CD4-positive, alpha-beta T cell (primary cell): ENCODE data around the gene AAK1. TPM values are rescaled to one million over a fixed set of nuclear protein-coding genes. Genes with fewer than 3 reads are reported as not detected.
"Not testable (repeated sequence)": the region's sequence is repeated elsewhere in the genome, so short reads cannot be mapped to it uniquely, and the experiment has no call there.

Experiments
- ATAC-seq: fragments of 200-7000 bp; cut with Tn5 transposase; one replicate; pipeline ENCODE4 v1.10.0; 2022; ENCODE audit warnings: mild to moderate bottlenecking; ENCODE audit not compliant: poor library complexity
- CTCF ChIA-PET: fragments of 350-600 bp; sonication (Branson Sonifier 250); formaldehyde crosslinking; loops from one replicate; lab custom pipeline; 2021; ENCODE audit warnings: antibody characterized with exemption, inconsistent platforms; lab: Charles Lee
- POLR2A ChIA-PET: fragments of 350-600 bp; sonication (Branson Sonifier 250); formaldehyde crosslinking; loops from one replicate; lab custom pipeline; 2021; ENCODE audit warnings: antibody characterized with exemption, inconsistent platforms; lab: Charles Lee
- DNase-seq, 14 experiments: peaks; one replicate each; pipeline ENCODE4 v3.0.0-alpha.2; 2013 to 2020; ENCODE audit warnings: mixed read lengths in 2 of 14
- H3K27ac ChIP-seq, 2 donors: one replicate each; pipeline versions ENCODE4 v1.5.1 to v1.7.0; 2013; ENCODE audit warnings: low read length in 2 of 2, low read depth in 1 of 2, mild to moderate bottlenecking in 1 of 2
- H3K27me3 ChIP-seq, 2 experiments: 1 replicate in 1 of 2; 2 replicates in 1 of 2; pipeline versions ENCODE4 v1.6.1 to v1.7.0; 2013; ENCODE audit warnings: low read length in 2 of 2, control low read depth in 1 of 2, mild to moderate bottlenecking in 1 of 2, moderate library complexity in 1 of 2; ENCODE audit not compliant: insufficient read depth in 2 of 2, control insufficient read depth in 1 of 2
- H3K36me3 ChIP-seq: one replicate; pipeline ENCODE4 v1.6.1; 2013; ENCODE audit warnings: low read length, control low read depth; ENCODE audit not compliant: insufficient read depth
- H3K4me1 ChIP-seq: one replicate; pipeline ENCODE4 v1.6.1; 2013; ENCODE audit warnings: low read length, control low read depth; ENCODE audit not compliant: insufficient read depth
- H3K4me3 ChIP-seq: one replicate; pipeline ENCODE4 v1.5.1; 2013; ENCODE audit warnings: mild to moderate bottlenecking, low read length, moderate library complexity
- H3K9me3 ChIP-seq, 2 experiments: 1 replicate in 1 of 2; 2 replicates in 1 of 2; pipeline versions ENCODE4 v1.6.1 to v1.7.0; 2013; ENCODE audit warnings: low read length in 2 of 2, mild to moderate bottlenecking in 2 of 2, control low read depth in 1 of 2, moderate library complexity in 1 of 2; ENCODE audit not compliant: control insufficient read depth in 1 of 2, insufficient read depth in 1 of 2
- H3K27ac Mint-ChIP-seq: one replicate; pipeline ENCODE4 v1.8.0; 2020; ENCODE audit warnings: mixed read lengths
- H3K27me3 Mint-ChIP-seq: one replicate; pipeline ENCODE4 v1.8.0; 2021; ENCODE audit warnings: mixed read lengths
- H3K36me3 Mint-ChIP-seq: one replicate; pipeline ENCODE4 v1.8.0; 2021; ENCODE audit warnings: low read depth, mixed read lengths
- H3K4me1 Mint-ChIP-seq: one replicate; pipeline ENCODE4 v1.8.0; 2021; ENCODE audit warnings: low read depth, mixed read lengths
- H3K4me3 Mint-ChIP-seq: one replicate; pipeline ENCODE4 v1.8.0; 2020; ENCODE audit warnings: mild to moderate bottlenecking, mixed read lengths
- H3K9me3 Mint-ChIP-seq: one replicate; pipeline ENCODE4 v1.8.0; 2020; ENCODE audit warnings: mixed read lengths
- intact Hi-C, 2 experiments: fragments of 100-400 bp; cut with DNase I in 1 of 2; cut with micrococcal nuclease in 1 of 2; formaldehyde crosslinking; loops; one replicate each; pipeline versions ENCODE4 v1.15.1 to v1.9.0; 2023 to 2025; cut with DNase I, micrococcal nuclease
- total RNA-seq, 174 experiments: library from RNA in 2 of 174; stranded (reverse) in 2 of 174; gene quantifications; one replicate each; pipeline ENCODE4 v1.2.3 and lab custom pipeline; 2021 to 2026
- TF ChIP-seq, protein P1 (sequence below): fragments of 200-600 bp; IDR thresholded peaks from one replicate; pipeline ENCODE4 v1.8.0; 2022; ENCODE audit warnings: antibody characterized with exemption, mild to moderate bottlenecking

Gene AAK1
- total RNA-seq, 2 experiments from 2014 or later, result 201 to 208 TPM

DNA sequence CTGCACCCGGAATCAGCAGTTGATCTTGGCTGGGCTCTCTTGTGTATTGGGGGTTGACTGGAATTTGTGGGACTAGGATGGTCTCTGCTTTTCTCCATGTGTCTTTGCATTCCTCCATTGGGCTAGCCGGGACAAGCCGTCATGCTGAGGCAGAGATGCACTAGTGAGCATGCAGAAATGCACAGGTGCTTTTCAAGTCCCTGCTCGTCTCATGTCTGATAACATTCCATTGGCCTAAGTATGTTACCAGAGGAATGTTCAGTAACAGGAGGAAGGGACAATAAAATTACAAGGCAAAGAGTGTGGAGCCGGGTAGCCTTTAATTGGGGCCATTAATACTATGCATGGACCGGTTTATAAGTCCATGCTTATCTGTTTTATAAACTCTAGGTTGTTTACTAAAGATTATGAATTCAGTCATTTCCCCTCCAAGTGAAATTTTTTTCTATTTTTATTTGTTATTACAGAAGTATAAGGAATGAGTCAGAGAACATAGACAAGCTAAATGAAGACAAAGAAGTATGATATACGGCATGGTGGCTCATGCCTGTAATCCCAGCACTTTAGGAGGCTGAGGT lies 24.4 kb upstream of the AAK1 start:
- no peaks in the 10 kb centered on the region for H3K36me3 Mint-ChIP-seq
- ChIA-PET POLR2A (interaction anchor here (1.2 kb wide), 1 partner anchor 22 kb away, joined by 4 read pairs; no protein-coding TSS in a partner anchor), CTCF (interaction anchor here (1.5 kb wide), 1 partner anchor 57 kb away, joined by 4 read pairs; no protein-coding TSS in a partner anchor)
- TF ChIP-seq, protein P1, sequence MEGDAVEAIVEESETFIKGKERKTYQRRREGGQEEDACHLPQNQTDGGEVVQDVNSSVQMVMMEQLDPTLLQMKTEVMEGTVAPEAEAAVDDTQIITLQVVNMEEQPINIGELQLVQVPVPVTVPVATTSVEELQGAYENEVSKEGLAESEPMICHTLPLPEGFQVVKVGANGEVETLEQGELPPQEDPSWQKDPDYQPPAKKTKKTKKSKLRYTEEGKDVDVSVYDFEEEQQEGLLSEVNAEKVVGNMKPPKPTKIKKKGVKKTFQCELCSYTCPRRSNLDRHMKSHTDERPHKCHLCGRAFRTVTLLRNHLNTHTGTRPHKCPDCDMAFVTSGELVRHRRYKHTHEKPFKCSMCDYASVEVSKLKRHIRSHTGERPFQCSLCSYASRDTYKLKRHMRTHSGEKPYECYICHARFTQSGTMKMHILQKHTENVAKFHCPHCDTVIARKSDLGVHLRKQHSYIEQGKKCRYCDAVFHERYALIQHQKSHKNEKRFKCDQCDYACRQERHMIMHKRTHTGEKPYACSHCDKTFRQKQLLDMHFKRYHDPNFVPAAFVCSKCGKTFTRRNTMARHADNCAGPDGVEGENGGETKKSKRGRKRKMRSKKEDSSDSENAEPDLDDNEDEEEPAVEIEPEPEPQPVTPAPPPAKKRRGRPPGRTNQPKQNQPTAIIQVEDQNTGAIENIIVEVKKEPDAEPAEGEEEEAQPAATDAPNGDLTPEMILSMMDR, result no peak
- no peak for ATAC-seq
- H3K4me3 Mint-ChIP-seq, result no peak overlapping the region
- no peaks in the 10 kb centered on the region for H3K27me3 ChIP-seq
- intact Hi-C loops, result no loop called here
- DNase-seq, result no peak
- peaks cover 4 to 16% of the 10 kb centered on the region in 2 experiments for H3K9me3 ChIP-seq
- H3K4me1 ChIP-seq, result peaks cover 4% of the 10 kb centered on the region
- no peaks in the 10 kb centered on the region for H3K36me3 ChIP-seq
- H3K27ac Mint-ChIP-seq, result no peak overlapping the region
- H3K4me3 ChIP-seq, result no peak overlapping the region
- peaks cover 15% of the 10 kb centered on the region for H3K4me1 Mint-ChIP-seq
- H3K9me3 Mint-ChIP-seq, result peaks cover 5% of the 10 kb centered on the region
- no peaks in the 10 kb centered on the region for H3K27me3 Mint-ChIP-seq
- H3K27ac ChIP-seq, result no peak overlapping the region

GRCh38 chr2:69665152-69665551 lies 21.6 kb upstream of the AAK1 start:
- Histone ChIP-seq H3K27me3 (no peaks in the 10 kb centered on the region), H3K27ac (no peak overlapping the region), H3K9me3 (peaks cover 4 to 9% of the 10 kb centered on the region in 2 experiments), H3K36me3 (no peaks in the 10 kb centered on the region), H3K4me1 (peaks cover 4% of the 10 kb centered on the region), H3K4me3 (no peak overlapping the region)
- ChIA-PET CTCF (no interaction called here), POLR2A (no interaction called here)
- peaks cover 5% of the 10 kb centered on the region for H3K9me3 Mint-ChIP-seq
- DNase-seq (no peak), ATAC-seq (no peak)
- intact Hi-C loops, result no loop called here
- no peak overlapping the region for H3K27ac Mint-ChIP-seq
- H3K36me3 Mint-ChIP-seq, result no peaks in the 10 kb centered on the region
- peaks cover 19% of the 10 kb centered on the region for H3K4me1 Mint-ChIP-seq
- H3K4me3 Mint-ChIP-seq, result no peak overlapping the region
- TF ChIP-seq, protein P1, result no peak
- H3K27me3 Mint-ChIP-seq, result no peaks in the 10 kb centered on the region

- TF ChIP-seq, protein P1, result no peak
- Histone ChIP-seq H3K27me3 (no peaks in the 10 kb centered on the region), H3K4me3 (no peak overlapping the region), H3K9me3 (peaks cover 4 to 9% of the 10 kb centered on the region in 2 experiments), H3K27ac (no peak overlapping the region), H3K4me1 (peaks cover 7% of the 10 kb centered on the region), H3K36me3 (no peaks in the 10 kb centered on the region)
- POLR2A ChIA-PET, result interaction anchor here (3.7 kb wide), 1 partner anchor 19 kb away, joined by 23 read pairs; the partner anchor contains the start of gene AAK1
- Mint-ChIP-seq H3K27me3 (no peaks in the 10 kb centered on the region), H3K4me3 (no peak overlapping the region), H3K9me3 (peaks cover 5% of the 10 kb centered on the region), H3K36me3 (no peaks in the 10 kb centered on the region), H3K4me1 (peaks cover 30% of the 10 kb centered on the region), H3K27ac (no peak overlapping the region)
- CTCF ChIA-PET, result no interaction called here
- DNase-seq (no peak), ATAC-seq (no peak)
- intact Hi-C loops, result no loop called here
Observed at GRCh38 chr2:69663860-69664259, 20.3 kb upstream of the AAK1 start.

DNA sequence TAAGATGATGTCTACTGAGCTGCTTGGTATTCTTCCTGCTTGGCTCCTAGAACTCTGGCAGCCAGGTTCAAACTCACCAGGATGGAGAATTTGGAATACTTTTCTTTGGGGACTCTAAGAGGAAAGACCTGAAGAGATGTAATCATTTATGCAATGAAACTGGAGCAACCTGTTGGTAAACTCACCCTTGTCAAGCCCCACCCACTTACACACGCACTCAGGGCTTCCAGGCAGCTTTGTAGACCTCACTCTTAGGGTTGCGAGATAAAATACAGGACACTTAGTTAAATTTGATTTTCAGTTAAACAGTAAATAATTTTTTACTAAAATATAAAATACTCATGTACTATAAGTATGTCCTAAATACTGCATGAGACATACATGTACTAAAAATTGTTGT lies 19.0 kb upstream of the AAK1 start:
- H3K27ac Mint-ChIP-seq, intact Hi-C loops, H3K4me3 Mint-ChIP-seq, H3K27me3 ChIP-seq, H3K36me3 Mint-ChIP-seq, H3K27me3 Mint-ChIP-seq, DNase-seq, H3K36me3 ChIP-seq, CTCF ChIA-PET, H3K4me3 ChIP-seq, H3K9me3 Mint-ChIP-seq, ATAC-seq, H3K9me3 ChIP-seq, H3K4me1 ChIP-seq, H3K27ac ChIP-seq: not testable (repeated sequence)
- peaks cover 26% of the 10 kb centered on the region for H3K4me1 Mint-ChIP-seq
- POLR2A ChIA-PET, result interaction anchor here (3.7 kb wide), 1 partner anchor 17 kb away, joined by 23 read pairs; the partner anchor contains the start of gene AAK1
